Central memory CD4-positive, alpha-beta T cell (primary cell): Measurements from ENCODE around the gene KIAA0825.
"Not testable (repeated sequence)": the region's sequence is repeated elsewhere in the genome, so short reads cannot be mapped to it uniquely, and the experiment has no call there.

Source experiments
- DNase-seq: peaks from one replicate; pipeline ENCODE4 v3.0.0; 2022

Gene KIAA0825

GRCh38 chr5:94361832-94362796 lies 256.3 kb downstream of the KIAA0825 start:
- DNase-seq, result no peak

- no peak for DNase-seq
These were observed 257.2 kb downstream of the KIAA0825 start for GRCh38 chr5:94361161-94361560.

GRCh38 chr5:94360382-94361130 lies 257.8 kb downstream of the KIAA0825 start:
- DNase-seq, result no peak

GRCh38 chr5:94359880-94360279 lies 258.5 kb downstream of the KIAA0825 start:
- no peak for DNase-seq

- no peak for DNase-seq
These were observed 262.6 kb downstream of the KIAA0825 start for GRCh38 chr5:94355811-94356210.

- DNase-seq, result not testable (repeated sequence)
These were observed 263.4 kb downstream of the KIAA0825 start for GRCh38 chr5:94354837-94355485.

- no peak for DNase-seq
These were observed 264.8 kb downstream of the KIAA0825 start for GRCh38 chr5:94353605-94354004.

GRCh38 chr5:94347130-94347529 lies 271.3 kb downstream of the KIAA0825 start:
- DNase-seq, result no peak

GRCh38 chr5:94345257-94345656 lies 273.1 kb downstream of the KIAA0825 start:
- DNase-seq, result no peak

GRCh38 chr5:94337617-94338016 lies 280.8 kb downstream of the KIAA0825 start:
- no peak for DNase-seq

GRCh38 chr5:94335936-94336335 lies 282.5 kb downstream of the KIAA0825 start:
- no peak for DNase-seq

- no peak for DNase-seq
These were observed 289.3 kb downstream of the KIAA0825 start for GRCh38 chr5:94329115-94329514.

- DNase-seq, result no peak
These were observed 291.8 kb downstream of the KIAA0825 start for GRCh38 chr5:94326586-94326985.

GRCh38 chr5:94316916-94317838 lies 301.2 kb downstream of the KIAA0825 start:
- no peak for DNase-seq

- no peak for DNase-seq
These were observed 303.8 kb downstream of the KIAA0825 start for GRCh38 chr5:94314460-94315131.

- no peak for DNase-seq
These were observed 304.7 kb downstream of the KIAA0825 start for GRCh38 chr5:94313696-94314095.

- no peak for DNase-seq
These were observed 305.2 kb downstream of the KIAA0825 start for GRCh38 chr5:94313188-94313587.

- no peak for DNase-seq
These were observed 306.1 kb downstream of the KIAA0825 start for GRCh38 chr5:94312298-94312697.

GRCh38 chr5:94310833-94311232 lies 307.6 kb downstream of the KIAA0825 start:
- no peak for DNase-seq

GRCh38 chr5:94309141-94309540 lies 309.3 kb downstream of the KIAA0825 start:
- no peak for DNase-seq

- no peak for DNase-seq
These were observed 310.0 kb downstream of the KIAA0825 start for GRCh38 chr5:94308442-94308841.

- no peak for DNase-seq
These were observed 314.3 kb downstream of the KIAA0825 start for GRCh38 chr5:94304146-94304545.
